ENCODE results near the gene CPSF6.
"Not testable (repeated sequence)": the region's sequence is repeated elsewhere in the genome, so short reads cannot be mapped to it uniquely, and the experiment has no call there.

CPSF6 gene

GRCh38 chr12:69316784-69317183, 77.4 kb downstream of the CPSF6 start:
- H3K36me3 ChIP-seq (ENCODE audit: control insufficient read depth in 5 of 5, insufficient read depth in 5 of 5, low read length in 5 of 5); H3K9ac ChIP-seq (ENCODE audit: low read length in 5 of 5); H3K4me1 ChIP-seq (ENCODE audit: control insufficient read depth in 5 of 5, insufficient read depth in 5 of 5, low read length in 5 of 5); H3K27me3 ChIP-seq (ENCODE audit: control insufficient read depth in 5 of 5, insufficient read depth in 4 of 5, low read length in 5 of 5); H3K9me3 ChIP-seq (ENCODE audit: control insufficient read depth in 5 of 5, low read length in 5 of 5); H3K4me3 ChIP-seq (ENCODE audit: low read depth in 1 of 5, low read length in 5 of 5); H3K27ac ChIP-seq (ENCODE audit: low read depth, low read length): not testable (repeated sequence)

DNA sequence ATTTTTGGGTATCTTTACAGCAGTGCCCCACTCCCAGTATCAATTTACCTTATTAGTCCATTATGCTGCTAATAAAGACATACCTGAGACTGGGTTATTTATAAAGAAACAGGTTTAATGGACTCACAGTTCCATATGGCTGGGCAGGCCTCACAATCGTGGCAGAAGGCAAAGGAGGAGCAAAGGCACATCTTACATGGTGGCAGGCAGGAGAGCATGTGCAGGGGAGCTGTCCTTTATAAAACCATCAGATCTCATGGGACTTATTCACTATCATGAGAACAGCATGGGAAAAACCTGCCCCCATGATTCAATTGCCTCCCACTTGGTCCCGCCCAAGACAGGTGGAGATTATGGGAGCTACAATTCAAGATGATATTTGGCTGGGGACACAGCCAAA, 77.9 kb downstream of the CPSF6 start:
- H3K9me3 ChIP-seq (ENCODE audit: control insufficient read depth in 5 of 5, low read length in 5 of 5); H3K27me3 ChIP-seq (ENCODE audit: control insufficient read depth in 5 of 5, insufficient read depth in 4 of 5, low read length in 5 of 5); H3K4me3 ChIP-seq (ENCODE audit: low read depth in 1 of 5, low read length in 5 of 5); H3K36me3 ChIP-seq (ENCODE audit: control insufficient read depth in 5 of 5, insufficient read depth in 5 of 5, low read length in 5 of 5); H3K4me1 ChIP-seq (ENCODE audit: control insufficient read depth in 5 of 5, insufficient read depth in 5 of 5, low read length in 5 of 5); H3K9ac ChIP-seq (ENCODE audit: low read length in 5 of 5); H3K27ac ChIP-seq (ENCODE audit: low read depth, low read length): not testable (repeated sequence)

DNA sequence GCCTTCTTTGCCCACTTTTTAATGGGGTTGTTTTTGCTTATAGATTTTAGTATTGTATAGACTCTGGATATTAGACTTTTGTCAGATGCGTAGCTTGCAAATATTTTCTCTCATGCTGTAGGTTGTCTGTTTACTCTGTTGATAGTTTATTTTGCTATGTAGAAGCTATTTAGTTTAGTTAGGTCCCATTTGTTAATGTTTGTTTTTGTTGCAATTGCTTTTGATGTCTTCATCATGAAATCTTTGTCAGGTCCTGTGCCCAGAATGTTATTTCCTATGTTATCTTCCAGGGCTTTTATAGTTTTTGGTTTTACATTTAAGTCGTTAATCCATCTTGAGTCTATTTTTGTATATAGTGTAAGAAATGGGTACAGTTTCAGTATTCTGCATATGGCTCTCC, 78.9 kb downstream of the CPSF6 start:
- Histone ChIP-seq H3K9me3 (ENCODE audit: control insufficient read depth in 5 of 5, low read length in 5 of 5) (peaks cover 0 to 4% (median 3%) of the 10 kb centered on the region in 5 donors), H3K27ac (ENCODE audit: low read depth, low read length) (no peak overlapping the region), H3K27me3 (ENCODE audit: control insufficient read depth in 5 of 5, insufficient read depth in 4 of 5, low read length in 5 of 5) (no peaks in the 10 kb centered on the region)

DNA sequence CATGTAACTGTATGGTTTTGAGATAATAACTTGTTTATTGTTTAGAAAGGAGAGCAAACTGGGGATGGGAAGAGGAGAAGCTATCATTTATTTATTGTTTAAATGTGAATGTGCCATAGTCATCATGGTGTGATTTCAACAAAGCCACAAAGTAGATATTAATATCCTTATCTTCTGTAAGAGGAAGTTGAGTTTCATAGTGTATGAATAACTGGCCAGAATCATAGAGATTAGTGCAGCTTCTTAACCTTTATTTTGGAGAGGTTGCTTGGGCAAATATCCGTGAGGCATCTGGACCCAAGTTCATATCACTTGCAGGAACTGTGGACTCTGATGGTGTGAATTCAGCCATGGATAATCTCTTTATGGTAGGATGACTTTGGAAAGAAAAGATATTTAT, 82.0 kb downstream of the CPSF6 start:
- peaks cover 0 to 3% (median 0%) of the 10 kb centered on the region in 5 donors for H3K9me3 ChIP-seq (ENCODE audit: control insufficient read depth in 5 of 5, low read length in 5 of 5)
- H3K9ac ChIP-seq (ENCODE audit: low read length in 5 of 5) = no peak overlapping the region
- H3K36me3 ChIP-seq (ENCODE audit: control insufficient read depth in 5 of 5, insufficient read depth in 5 of 5, low read length in 5 of 5) = no peaks in the 10 kb centered on the region
- no peaks in the 10 kb centered on the region for H3K4me1 ChIP-seq (ENCODE audit: control insufficient read depth in 5 of 5, insufficient read depth in 5 of 5, low read length in 5 of 5)
- no peak overlapping the region for H3K27ac ChIP-seq (ENCODE audit: low read depth, low read length)
- no peaks in the 10 kb centered on the region for H3K27me3 ChIP-seq (ENCODE audit: control insufficient read depth in 5 of 5, insufficient read depth in 4 of 5, low read length in 5 of 5)
- no peak overlapping the region for H3K4me3 ChIP-seq (ENCODE audit: low read depth in 1 of 5, low read length in 5 of 5)

More for the DNA sequence above, 78.9 kb downstream of the CPSF6 start:
- no peak overlapping the region for H3K9ac ChIP-seq (ENCODE audit: low read length in 5 of 5)
- no peak overlapping the region for H3K4me3 ChIP-seq (ENCODE audit: low read depth in 1 of 5, low read length in 5 of 5)
- H3K36me3 ChIP-seq (ENCODE audit: control insufficient read depth in 5 of 5, insufficient read depth in 5 of 5, low read length in 5 of 5) = no peaks in the 10 kb centered on the region
- no peaks in the 10 kb centered on the region for H3K4me1 ChIP-seq (ENCODE audit: control insufficient read depth in 5 of 5, insufficient read depth in 5 of 5, low read length in 5 of 5)
